ENCODE measurements around the gene BBOF1.
A peak's percentile ranks its signal among the peaks of the same experiment; 100 is the strongest.

The BBOF1 gene

DNA sequence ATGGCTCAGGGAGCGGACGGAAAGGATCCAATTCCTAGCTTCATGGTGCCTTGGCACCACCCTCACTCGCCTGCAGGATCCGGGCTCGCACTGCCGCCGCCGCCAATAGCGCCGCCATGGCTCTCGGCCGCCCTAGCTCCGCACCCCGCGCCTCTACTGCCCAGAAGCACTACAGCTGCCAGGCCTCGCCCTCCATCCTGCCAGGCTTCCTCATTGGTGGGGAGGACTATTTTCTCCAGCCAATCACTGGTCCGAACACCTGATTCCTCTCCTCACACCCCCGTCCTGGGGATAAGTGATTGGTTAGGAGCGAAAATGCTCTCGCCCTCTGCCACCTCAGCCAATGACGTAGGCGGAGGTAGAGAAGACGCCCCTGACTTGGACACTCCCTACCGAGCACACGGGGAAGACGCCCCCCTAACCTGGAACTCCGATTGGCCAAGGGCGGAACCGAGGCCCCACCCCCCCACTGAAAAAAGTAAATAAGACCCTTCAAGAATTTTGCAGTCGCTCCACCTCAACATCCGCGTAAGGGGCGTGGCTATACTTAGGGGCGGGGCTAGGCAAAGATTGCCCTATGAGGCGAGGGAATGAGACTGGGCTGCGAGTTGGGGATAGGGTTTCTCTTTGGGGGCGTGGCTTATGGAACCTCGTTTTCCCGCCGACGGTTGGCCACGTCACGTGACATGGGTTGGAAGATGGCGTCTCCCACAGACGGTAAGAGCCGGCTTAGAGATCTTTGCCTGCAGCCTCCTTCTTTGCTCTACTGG lies 65.3 kb downstream of the BBOF1 start, which contains the start of the genes ALDH6A1 and LIN52:
Gene ALDH6A1 (minus strand): TSS at position 177 of the 770 bp plus-strand sequence. CDS start 59 bp downstream, at position 118.
Gene LIN52 (plus strand): TSS at position 680 of the 770 bp plus-strand sequence. CDS start 19 bp downstream, at position 699.
- H3K4me3 ChIP-seq (ENCODE audit: low read length) = peak within 1 kb of the TSS; percentile 99
- H3K27ac ChIP-seq (ENCODE audit: low read length) = peak within 1 kb of the TSS; percentile 46
- H3K4me1 ChIP-seq (ENCODE audit: low read length) = peaks cover 27% of the 10 kb centered on the region
- TF ChIP-seq EZH2phosphoT487 (IDR thresholded peaks at IDR 0.05; ENCODE audit: low read depth) (no peak), CTCF (IDR thresholded peaks at IDR 0.05; ENCODE audit: low read depth, low read length) (no peak; the same call in 1 of the 2 replicates)
- peak within 1 kb of the TSS; percentile 99 for H3K4me2 ChIP-seq (ENCODE audit: low read length)
- H3K36me3 ChIP-seq (replicated peaks; ENCODE audit: low read depth, low read length) = no peaks in the 10 kb centered on the region
- H3K79me2 ChIP-seq (ENCODE audit: low read length) = peaks cover 22% of the 10 kb centered on the region
- no peaks in the 10 kb centered on the region for H3K27me3 ChIP-seq (ENCODE audit: low read depth, low read length)
- peak within 1 kb of the TSS; percentile 75 for H3K9ac ChIP-seq (ENCODE audit: low read length)
- H2AFZ ChIP-seq (ENCODE audit: low read depth, low read length) = peak within 1 kb of the TSS; percentile 54; the same call in 1 of the 2 replicates
- no peaks in the 10 kb centered on the region for H3K9me3 ChIP-seq (ENCODE audit: insufficient read depth, low read length)
- no peaks in the 10 kb centered on the region for H4K20me1 ChIP-seq (ENCODE audit: insufficient read depth, low read length)

- Histone ChIP-seq H3K36me3 (replicated peaks; ENCODE audit: low read depth, low read length) (no peaks in the 10 kb centered on the region), H3K9me3 (ENCODE audit: insufficient read depth, low read length) (no peaks in the 10 kb centered on the region), H3K27me3 (ENCODE audit: low read depth, low read length) (no peaks in the 10 kb centered on the region), H3K9ac (ENCODE audit: low read length) (peak overlapping the region; percentile 70), H3K27ac (ENCODE audit: low read length) (peak overlapping the region; percentile 46), H3K79me2 (ENCODE audit: low read length) (peaks cover 26% of the 10 kb centered on the region), H2AFZ (ENCODE audit: low read depth, low read length) (peak overlapping the region; percentile 49; the same call in 1 of the 2 replicates), H3K4me3 (ENCODE audit: low read length) (peak overlapping the region; percentile 99), H3K4me1 (ENCODE audit: low read length) (peaks cover 30% of the 10 kb centered on the region), H4K20me1 (ENCODE audit: insufficient read depth, low read length) (no peaks in the 10 kb centered on the region), H3K4me2 (ENCODE audit: low read length) (peak overlapping the region; percentile 99)
- TF ChIP-seq CTCF (IDR thresholded peaks at IDR 0.05; ENCODE audit: low read depth, low read length) (no peak), EZH2phosphoT487 (IDR thresholded peaks at IDR 0.05; ENCODE audit: low read depth) (no peak)
Measured at GRCh38 chr14:74085047-74085637, 66.0 kb downstream of the BBOF1 start.

DNA sequence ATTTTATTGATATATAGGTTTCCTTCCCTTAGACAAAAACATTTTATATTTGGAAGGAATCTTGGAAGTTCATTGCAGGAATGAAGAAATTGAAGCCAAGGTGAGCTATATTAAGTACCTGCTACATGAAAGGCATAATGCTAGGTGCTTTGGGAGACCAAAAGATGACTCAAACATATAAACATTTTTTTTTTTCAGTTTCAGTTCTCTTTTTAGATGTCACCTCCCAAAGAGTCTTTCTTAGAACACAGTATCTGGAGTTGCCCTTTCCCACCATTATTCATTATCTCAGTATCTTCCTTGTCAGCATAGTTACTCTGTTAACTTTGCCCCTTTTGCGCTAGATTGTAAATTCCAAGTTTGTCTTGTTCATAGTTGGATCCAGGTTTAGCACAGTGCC lies 66.7 kb downstream of the BBOF1 start:
- H4K20me1 ChIP-seq (ENCODE audit: insufficient read depth, low read length) = no peaks in the 10 kb centered on the region
- H3K27me3 ChIP-seq (ENCODE audit: low read depth, low read length) = no peaks in the 10 kb centered on the region
- peak overlapping the region; percentile 70 for H3K9ac ChIP-seq (ENCODE audit: low read length)
- H3K9me3 ChIP-seq (ENCODE audit: insufficient read depth, low read length) = no peaks in the 10 kb centered on the region
- H3K4me2 ChIP-seq (ENCODE audit: low read length) = peak overlapping the region; percentile 99
- H3K27ac ChIP-seq (ENCODE audit: low read length) = peak overlapping the region; percentile 46
- no peak overlapping the region for H2AFZ ChIP-seq (ENCODE audit: low read depth, low read length)
- no peak for TF ChIP-seq EZH2phosphoT487 (IDR thresholded peaks at IDR 0.05; ENCODE audit: low read depth)
- no peak for TF ChIP-seq CTCF (IDR thresholded peaks at IDR 0.05; ENCODE audit: low read depth, low read length)
- peak overlapping the region; percentile 99 for H3K4me3 ChIP-seq (ENCODE audit: low read length)
- H3K79me2 ChIP-seq (ENCODE audit: low read length) = peaks cover 26% of the 10 kb centered on the region
- peaks cover 30% of the 10 kb centered on the region for H3K4me1 ChIP-seq (ENCODE audit: low read length)
- no peaks in the 10 kb centered on the region for H3K36me3 ChIP-seq (replicated peaks; ENCODE audit: low read depth, low read length)
